Endothelial cell of umbilical vein (primary cell): ENCODE measurements around the gene RBM47.

Experiments
- EZH2 ChIP-seq: IDR thresholded peaks from 2 replicates; pipeline ENCODE4 v1.6.1; 2012; ENCODE audit warnings: borderline replicate concordance, low read depth, mild to moderate bottlenecking, moderate library complexity, low read length, inconsistent platforms; ENCODE audit not compliant: severe bottlenecking
- FOS ChIP-seq: IDR thresholded peaks from 2 replicates; pipeline ENCODE4 v1.6.1; 2011; ENCODE audit warnings: mild to moderate bottlenecking, low read length, moderate library complexity, borderline replicate concordance; ENCODE audit not compliant: insufficient read depth
- POLR2A ChIP-seq: IDR thresholded peaks from 2 replicates; pipeline ENCODE4 v1.6.1; 2012; ENCODE audit warnings: low read depth, mild to moderate bottlenecking, control low read depth, low read length
- POLR2AphosphoS5 ChIP-seq: IDR thresholded peaks from 2 replicates; pipeline ENCODE4 v1.6.1; 2012; ENCODE audit warnings: low read depth, mild to moderate bottlenecking, control low read depth, low read length, moderate library complexity; ENCODE audit not compliant: insufficient read depth
- TF ChIP-seq, protein P1 (sequence below), 2 donors: IDR thresholded peaks; 1 replicate in 1 of 2; 2 replicates in 1 of 2; pipeline ENCODE4 v1.5.1; 2011; ENCODE audit warnings: low read length in 2 of 2, mild to moderate bottlenecking in 2 of 2, moderate library complexity in 2 of 2, control low read depth in 1 of 2, inconsistent platforms in 1 of 2, low read depth in 1 of 2; ENCODE audit not compliant: insufficient read depth in 1 of 2; ENCODE audit errors: extremely low read depth in 1 of 2

DNA sequence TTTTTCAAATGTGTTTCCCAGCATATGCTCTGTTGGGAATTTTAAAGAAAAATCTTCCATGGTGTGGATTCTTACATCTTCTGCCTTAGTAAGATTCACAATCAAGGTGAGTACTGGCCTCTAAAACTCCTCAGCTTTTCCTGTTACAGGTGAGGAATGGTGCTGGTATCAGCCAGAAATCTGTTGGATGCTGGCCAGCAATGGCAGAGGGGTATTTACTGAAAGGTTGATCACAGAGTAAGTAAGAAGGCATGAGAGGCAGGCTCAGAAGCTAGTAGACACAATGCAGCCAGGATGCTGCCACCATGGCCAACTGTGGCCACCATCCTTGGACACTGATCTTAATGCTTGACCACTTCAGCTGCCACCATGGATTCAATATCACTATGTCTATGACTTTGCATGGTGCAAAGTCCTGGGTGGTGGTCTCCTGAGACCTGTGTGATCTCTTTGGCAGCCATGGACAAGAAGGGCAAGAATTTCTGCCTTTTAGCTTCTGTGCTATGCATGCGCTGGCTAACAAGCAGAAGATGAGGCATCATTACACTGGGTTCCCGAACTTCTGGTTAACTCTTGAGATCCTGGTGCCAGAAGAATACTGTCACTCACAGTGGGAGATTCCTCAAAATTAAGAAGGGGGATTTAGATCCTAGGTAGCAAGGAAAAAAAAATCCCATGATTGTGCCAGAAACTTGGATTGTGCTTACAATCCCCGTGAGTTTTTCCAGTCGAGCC lies 234.3 kb downstream of the RBM47 start:
- TF ChIP-seq POLR2AphosphoS5 (no peak), FOS (no peak), POLR2A (no peak), EZH2 (no peak)
- TF ChIP-seq, protein P1, sequence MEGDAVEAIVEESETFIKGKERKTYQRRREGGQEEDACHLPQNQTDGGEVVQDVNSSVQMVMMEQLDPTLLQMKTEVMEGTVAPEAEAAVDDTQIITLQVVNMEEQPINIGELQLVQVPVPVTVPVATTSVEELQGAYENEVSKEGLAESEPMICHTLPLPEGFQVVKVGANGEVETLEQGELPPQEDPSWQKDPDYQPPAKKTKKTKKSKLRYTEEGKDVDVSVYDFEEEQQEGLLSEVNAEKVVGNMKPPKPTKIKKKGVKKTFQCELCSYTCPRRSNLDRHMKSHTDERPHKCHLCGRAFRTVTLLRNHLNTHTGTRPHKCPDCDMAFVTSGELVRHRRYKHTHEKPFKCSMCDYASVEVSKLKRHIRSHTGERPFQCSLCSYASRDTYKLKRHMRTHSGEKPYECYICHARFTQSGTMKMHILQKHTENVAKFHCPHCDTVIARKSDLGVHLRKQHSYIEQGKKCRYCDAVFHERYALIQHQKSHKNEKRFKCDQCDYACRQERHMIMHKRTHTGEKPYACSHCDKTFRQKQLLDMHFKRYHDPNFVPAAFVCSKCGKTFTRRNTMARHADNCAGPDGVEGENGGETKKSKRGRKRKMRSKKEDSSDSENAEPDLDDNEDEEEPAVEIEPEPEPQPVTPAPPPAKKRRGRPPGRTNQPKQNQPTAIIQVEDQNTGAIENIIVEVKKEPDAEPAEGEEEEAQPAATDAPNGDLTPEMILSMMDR (IDR thresholded peaks at IDR 0.05; ENCODE audit: extremely low read depth in 1 of 2, insufficient read depth in 1 of 2, low read depth in 1 of 2, low read length in 2 of 2) = no peak
